Measurements from ENCODE around the gene COPS7B. TPM values are rescaled to one million over a fixed set of nuclear protein-coding genes. Genes with fewer than 3 reads are reported as not detected.

COPS7B gene
- polyA plus RNA-seq, 6 donors from 2014 or later = 26.0 to 36.1 (median 32.7) TPM

GRCh38 chr2:231803501-231804138 is 17.4 kb downstream of the COPS7B start:
- Mint-ChIP-seq H3K4me3 (no peak overlapping the region), H3K9me3 (no peaks in the 10 kb centered on the region), H3K4me1 (peaks cover 0 to 19% (median 9%) of the 10 kb centered on the region in 3 donors), H3K27me3 (no peaks in the 10 kb centered on the region), H3K27ac (peak overlapping the region in 1 of 6 donors; percentile 61), H3K36me3 (peaks cover 21 to 26% of the 10 kb centered on the region in 2 donors)
- DNase-seq = no peak
- no peak for ATAC-seq (ENCODE audit: low read depth in 2 of 2)

DNA sequence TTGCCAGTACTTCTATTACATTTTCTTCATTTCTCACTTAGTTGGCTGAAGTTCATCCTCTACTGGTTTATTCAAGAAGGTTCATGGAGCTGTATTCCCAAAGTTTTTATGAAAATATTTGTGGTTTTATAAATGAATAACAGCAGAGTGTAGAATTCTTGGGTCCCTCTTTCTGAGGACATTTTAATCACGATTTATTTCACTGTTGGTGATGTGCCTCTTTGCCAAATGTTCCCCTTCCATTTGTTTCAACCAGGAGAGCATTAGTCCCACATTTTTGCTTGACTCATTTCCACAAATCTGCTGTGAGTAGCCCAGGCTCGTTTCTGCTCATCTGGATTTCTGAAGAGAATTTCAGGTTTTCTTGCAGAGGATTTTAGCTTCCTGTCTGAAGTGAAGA is 20.8 kb downstream of the COPS7B start:
- DNase-seq (no peak), ATAC-seq (ENCODE audit: low read depth in 2 of 2) (no peak)
- no peaks in the 10 kb centered on the region for H3K9me3 Mint-ChIP-seq
- peaks cover 0 to 12% (median 5%) of the 10 kb centered on the region in 3 donors for H3K4me1 Mint-ChIP-seq
- H3K27ac Mint-ChIP-seq = no peak overlapping the region
- H3K36me3 Mint-ChIP-seq = peaks cover 13 to 27% of the 10 kb centered on the region in 2 donors
- H3K4me3 Mint-ChIP-seq = no peak overlapping the region
- no peaks in the 10 kb centered on the region for H3K27me3 Mint-ChIP-seq

- H3K4me1 Mint-ChIP-seq = no peaks in the 10 kb centered on the region
- ATAC-seq (ENCODE audit: low read depth in 2 of 2) (no peak), DNase-seq (no peak)
- H3K9me3 Mint-ChIP-seq = no peaks in the 10 kb centered on the region
- no peaks in the 10 kb centered on the region for H3K27me3 Mint-ChIP-seq
- H3K4me3 Mint-ChIP-seq = no peak overlapping the region
- peak overlapping the region in 2 of 6 donors; percentile 57 to 82 for H3K27ac Mint-ChIP-seq
- H3K36me3 Mint-ChIP-seq = peaks cover 13 to 20% of the 10 kb centered on the region in 2 donors
These were observed 24.7 kb downstream of the COPS7B start for GRCh38 chr2:231810905-231811304.

- H3K36me3 Mint-ChIP-seq = peaks cover 10 to 11% of the 10 kb centered on the region in 2 donors
- H3K4me3 Mint-ChIP-seq = no peak overlapping the region
- peaks cover 0 to 8% (median 4%) of the 10 kb centered on the region in 3 donors for H3K27me3 Mint-ChIP-seq
- DNase-seq (no peak), ATAC-seq (ENCODE audit: low read depth in 2 of 2) (no peak)
- H3K27ac Mint-ChIP-seq = no peak overlapping the region
- no peaks in the 10 kb centered on the region for H3K4me1 Mint-ChIP-seq
- H3K9me3 Mint-ChIP-seq = peaks cover 0 to 3% (median 0%) of the 10 kb centered on the region in 7 donors
These were observed 30.2 kb downstream of the COPS7B start for GRCh38 chr2:231816327-231817026.

GRCh38 chr2:231819447-231820042 is 33.3 kb downstream of the COPS7B start:
- Mint-ChIP-seq H3K27me3 (peaks cover 5 to 8% (median 8%) of the 10 kb centered on the region in 3 donors), H3K4me3 (no peak overlapping the region), H3K36me3 (peaks cover 0 to 5% of the 10 kb centered on the region in 2 donors), H3K4me1 (no peaks in the 10 kb centered on the region), H3K27ac (peak overlapping the region in 1 of 6 donors; percentile 82), H3K9me3 (peaks cover 0 to 3% (median 0%) of the 10 kb centered on the region in 7 donors)
- ATAC-seq (ENCODE audit: low read depth in 2 of 2) (no peak), DNase-seq (no peak)

DNA sequence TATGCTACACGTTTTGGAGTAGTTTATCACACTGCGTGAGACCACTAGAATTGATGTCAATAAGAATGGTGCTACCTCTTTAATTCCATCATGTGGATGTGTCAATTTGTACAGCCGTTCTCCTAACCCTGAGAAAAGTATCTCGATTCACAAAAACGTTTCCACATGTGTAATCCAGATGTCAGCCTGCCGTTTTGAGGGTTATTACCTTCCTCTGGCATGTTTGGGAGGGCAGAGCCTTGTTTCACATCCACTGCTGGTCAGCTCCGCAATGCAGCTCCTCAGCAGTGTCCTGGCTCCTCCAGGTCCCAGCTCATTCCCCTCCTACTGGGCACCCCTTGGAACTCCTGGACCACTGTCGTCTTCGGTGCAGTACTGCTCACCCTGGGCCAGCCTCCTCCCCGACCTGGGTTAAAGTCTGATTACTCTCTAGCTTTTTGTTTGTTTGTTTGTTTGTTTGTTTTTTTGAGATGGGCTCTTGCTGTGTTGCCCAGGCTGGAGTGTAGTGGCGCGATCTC is 34.6 kb downstream of the COPS7B start:
- H3K4me3 Mint-ChIP-seq = no peak overlapping the region
- H3K36me3 Mint-ChIP-seq = no peaks in the 10 kb centered on the region
- H3K27me3 Mint-ChIP-seq = peaks cover 5 to 8% (median 8%) of the 10 kb centered on the region in 3 donors
- ATAC-seq (ENCODE audit: low read depth in 2 of 2) (no peak), DNase-seq (no peak)
- peaks cover 0 to 3% (median 0%) of the 10 kb centered on the region in 7 donors for H3K9me3 Mint-ChIP-seq
- no peaks in the 10 kb centered on the region for H3K4me1 Mint-ChIP-seq
- H3K27ac Mint-ChIP-seq = no peak overlapping the region

DNA sequence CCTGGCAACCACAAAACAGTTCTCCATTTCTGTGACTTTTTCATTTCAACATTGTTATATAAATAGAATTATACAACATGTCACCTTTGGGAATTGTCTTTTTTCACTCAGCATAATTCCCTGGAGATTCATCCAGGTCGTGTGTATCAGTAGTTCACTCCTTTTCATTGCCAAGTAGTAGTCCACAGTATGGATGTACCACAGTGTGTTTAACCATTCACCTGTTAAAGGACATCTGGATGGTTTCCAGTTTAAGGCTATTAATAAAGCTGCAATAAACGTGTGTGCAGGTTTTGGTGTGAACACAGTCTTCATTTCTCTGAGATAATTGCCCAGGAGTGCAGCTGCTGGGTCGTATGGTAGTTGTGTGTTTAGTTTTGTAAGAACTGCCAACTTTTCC is 35.7 kb downstream of the COPS7B start:
- H3K4me1 Mint-ChIP-seq = no peaks in the 10 kb centered on the region
- no peak overlapping the region for H3K4me3 Mint-ChIP-seq
- DNase-seq = no peak
- peaks cover 5 to 8% (median 8%) of the 10 kb centered on the region in 3 donors for H3K27me3 Mint-ChIP-seq
- H3K36me3 Mint-ChIP-seq = no peaks in the 10 kb centered on the region
- no peak overlapping the region for H3K27ac Mint-ChIP-seq
- ATAC-seq (ENCODE audit: low read depth in 2 of 2) = no peak
- H3K9me3 Mint-ChIP-seq = peaks cover 0 to 3% (median 0%) of the 10 kb centered on the region in 7 donors

DNA sequence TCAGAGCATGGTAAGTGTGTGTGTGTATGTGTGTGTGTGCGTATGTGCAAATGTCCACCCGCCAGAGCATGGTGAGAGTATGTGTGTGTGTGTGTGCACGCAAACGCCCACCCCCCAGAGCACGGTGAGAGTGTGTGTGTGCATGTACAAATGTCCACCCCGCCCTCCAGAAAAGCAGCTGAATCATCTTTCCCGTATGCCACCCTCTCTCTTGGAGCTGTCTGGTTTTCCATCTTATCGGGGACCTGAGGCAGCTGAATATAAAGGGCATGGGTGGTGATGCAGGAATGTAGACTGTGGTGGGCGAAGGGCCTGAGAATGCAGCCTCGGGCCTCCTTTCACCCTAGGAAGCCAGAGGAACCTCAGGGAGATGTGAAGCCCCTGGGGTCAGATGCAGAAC is 66.9 kb downstream of the COPS7B start:
- no peak overlapping the region for H3K4me3 Mint-ChIP-seq
- H3K27ac Mint-ChIP-seq = peak overlapping the region in 1 of 6 donors; percentile 22
- no peaks in the 10 kb centered on the region for H3K36me3 Mint-ChIP-seq
- no peaks in the 10 kb centered on the region for H3K9me3 Mint-ChIP-seq
- peaks cover 7 to 36% (median 17%) of the 10 kb centered on the region in 3 donors for H3K27me3 Mint-ChIP-seq
- ATAC-seq (ENCODE audit: low read depth in 2 of 2) (no peak), DNase-seq (no peak)
- peaks cover 4 to 10% (median 7%) of the 10 kb centered on the region in 3 donors for H3K4me1 Mint-ChIP-seq

DNA sequence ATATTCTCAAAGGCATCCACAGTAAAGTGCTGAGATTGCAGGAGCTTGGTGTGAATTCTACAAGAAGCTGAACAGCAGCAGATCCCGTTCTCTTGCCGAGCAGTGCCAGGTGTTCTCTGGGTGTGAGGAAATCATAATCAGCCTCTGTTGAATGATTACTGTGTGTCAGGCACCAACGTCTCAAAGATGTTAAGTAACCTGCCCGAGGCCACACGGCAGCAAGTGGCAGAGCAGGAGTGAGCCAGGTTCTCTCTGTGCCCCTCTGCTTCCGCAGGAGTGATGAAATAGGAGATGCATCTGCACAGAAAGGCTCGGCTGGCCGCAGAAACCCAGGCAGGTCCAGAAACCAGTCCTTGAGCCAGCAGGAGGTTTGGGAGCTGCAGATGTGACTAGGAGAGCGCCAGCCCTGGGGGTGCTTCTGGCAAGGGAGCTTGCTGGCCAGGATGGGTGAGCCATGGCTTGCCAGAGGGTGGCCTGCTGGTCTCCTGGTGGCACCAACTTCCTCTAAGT is 68.4 kb downstream of the COPS7B start:
- Mint-ChIP-seq H3K4me1 (peaks cover 4 to 10% (median 7%) of the 10 kb centered on the region in 3 donors), H3K4me3 (peak overlapping the region in 1 of 8 donors; percentile 47), H3K9me3 (no peaks in the 10 kb centered on the region), H3K27ac (no peak overlapping the region), H3K27me3 (peaks cover 7 to 36% (median 17%) of the 10 kb centered on the region in 3 donors), H3K36me3 (no peaks in the 10 kb centered on the region)
- ATAC-seq (ENCODE audit: low read depth in 2 of 2) (no peak), DNase-seq (no peak)

DNA sequence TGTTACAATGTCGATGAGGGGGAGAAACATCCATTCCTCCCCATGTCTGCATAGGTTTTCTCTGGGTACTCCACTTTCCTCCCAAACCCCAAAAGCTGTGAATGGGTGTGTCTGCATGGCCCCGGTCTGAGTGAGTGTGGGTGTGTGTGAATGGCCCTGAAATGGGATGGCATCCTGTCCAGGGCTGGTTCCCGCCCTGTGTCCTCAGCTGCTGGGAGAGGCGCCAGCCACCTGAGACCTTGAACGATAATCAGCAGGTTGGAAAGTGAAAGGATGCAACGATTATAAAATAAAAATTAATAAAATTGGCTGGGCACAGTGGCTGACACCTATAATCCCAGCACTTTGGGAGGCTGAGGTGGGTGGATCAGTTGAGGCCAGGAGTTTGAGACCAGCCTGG is 70.7 kb downstream of the COPS7B start:
- H3K9me3 Mint-ChIP-seq = no peaks in the 10 kb centered on the region
- no peak overlapping the region for H3K4me3 Mint-ChIP-seq
- H3K4me1 Mint-ChIP-seq = peaks cover 4 to 7% (median 5%) of the 10 kb centered on the region in 3 donors
- no peaks in the 10 kb centered on the region for H3K36me3 Mint-ChIP-seq
- no peak for ATAC-seq (ENCODE audit: low read depth in 2 of 2)
- H3K27ac Mint-ChIP-seq = no peak overlapping the region
- DNase-seq = no peak
- H3K27me3 Mint-ChIP-seq = peaks cover 7 to 22% (median 8%) of the 10 kb centered on the region in 3 donors

Other genes with a start within 250 kb of the COPS7B start
- gene TEX44, start 193.6 kb upstream of the COPS7B start, polyA plus RNA-seq (ENCODE audit: low read depth in 6 of 6) = not detected
- 1,000 to 10,000 TPM; 1,295 to 2,538 (median 2,137) TPM for gene PTMA, start 77.9 kb upstream of the COPS7B start, polyA plus RNA-seq (ENCODE audit: low read depth in 6 of 6)
- gene PDE6D, start 5.2 kb upstream of the COPS7B start, polyA plus RNA-seq (ENCODE audit: low read depth in 6 of 6) = 100 to 1,000 TPM in 1 of 6 donors, 10 to 100 TPM in 5; 63.0 to 129 (median 70.4) TPM
- not detected for gene NPPC, start 140.0 kb downstream of the COPS7B start, polyA plus RNA-seq (ENCODE audit: low read depth in 6 of 6)
- gene DIS3L2, start 175.3 kb downstream of the COPS7B start, polyA plus RNA-seq (ENCODE audit: low read depth in 6 of 6) = 10 to 100 TPM in 5 of 6 donors, 1 to 10 TPM in 1; 6.0 to 29.0 (median 17.6) TPM

Data from naive B cell (primary cell).